Measurements from ENCODE around the gene NCAPH2. TPM values are rescaled to one million over a fixed set of nuclear protein-coding genes. Genes with fewer than 3 reads are reported as not detected.
"Not testable (repeated sequence)": the region's sequence is repeated elsewhere in the genome, so short reads cannot be mapped to it uniquely, and the experiment has no call there.

The NCAPH2 gene
- total RNA-seq, 4 donors from 2014 or later: 51.7 to 155 (median 55.4) TPM

- no peaks in the 10 kb centered on the region for H3K4me1 ChIP-seq
- no peaks in the 10 kb centered on the region for H3K36me3 ChIP-seq
- H3K27ac ChIP-seq: no peak overlapping the region
- H3K27me3 ChIP-seq: no peaks in the 10 kb centered on the region
- TF ChIP-seq, protein P1, sequence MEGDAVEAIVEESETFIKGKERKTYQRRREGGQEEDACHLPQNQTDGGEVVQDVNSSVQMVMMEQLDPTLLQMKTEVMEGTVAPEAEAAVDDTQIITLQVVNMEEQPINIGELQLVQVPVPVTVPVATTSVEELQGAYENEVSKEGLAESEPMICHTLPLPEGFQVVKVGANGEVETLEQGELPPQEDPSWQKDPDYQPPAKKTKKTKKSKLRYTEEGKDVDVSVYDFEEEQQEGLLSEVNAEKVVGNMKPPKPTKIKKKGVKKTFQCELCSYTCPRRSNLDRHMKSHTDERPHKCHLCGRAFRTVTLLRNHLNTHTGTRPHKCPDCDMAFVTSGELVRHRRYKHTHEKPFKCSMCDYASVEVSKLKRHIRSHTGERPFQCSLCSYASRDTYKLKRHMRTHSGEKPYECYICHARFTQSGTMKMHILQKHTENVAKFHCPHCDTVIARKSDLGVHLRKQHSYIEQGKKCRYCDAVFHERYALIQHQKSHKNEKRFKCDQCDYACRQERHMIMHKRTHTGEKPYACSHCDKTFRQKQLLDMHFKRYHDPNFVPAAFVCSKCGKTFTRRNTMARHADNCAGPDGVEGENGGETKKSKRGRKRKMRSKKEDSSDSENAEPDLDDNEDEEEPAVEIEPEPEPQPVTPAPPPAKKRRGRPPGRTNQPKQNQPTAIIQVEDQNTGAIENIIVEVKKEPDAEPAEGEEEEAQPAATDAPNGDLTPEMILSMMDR (IDR thresholded peaks at IDR 0.05): no peak
- no peak for TF ChIP-seq POLR2A (IDR thresholded peaks at IDR 0.05)
- H3K4me3 ChIP-seq: no peak overlapping the region
- intact Hi-C loops (cut with DNase I; ENCODE audit: low total_unique reads): no loop called here
- no peaks in the 10 kb centered on the region for H3K9me3 ChIP-seq
- no peak for DNase-seq
Observed at GRCh38 chr22:50516891-50517290, 8.9 kb downstream of the NCAPH2 start.

- TF ChIP-seq, protein P1 (IDR thresholded peaks at IDR 0.05): no peak
- no peak for TF ChIP-seq POLR2A (IDR thresholded peaks at IDR 0.05)
- no peak for DNase-seq
- no peaks in the 10 kb centered on the region for H3K4me1 ChIP-seq
- no peak overlapping the region for H3K27ac ChIP-seq
- no peaks in the 10 kb centered on the region for H3K9me3 ChIP-seq
- intact Hi-C loops (cut with DNase I; ENCODE audit: low total_unique reads): no loop called here
- no peaks in the 10 kb centered on the region for H3K36me3 ChIP-seq
- H3K4me3 ChIP-seq: no peak overlapping the region
- no peaks in the 10 kb centered on the region for H3K27me3 ChIP-seq
Observed at GRCh38 chr22:50517495-50518260, 9.7 kb downstream of the NCAPH2 start.

DNA sequence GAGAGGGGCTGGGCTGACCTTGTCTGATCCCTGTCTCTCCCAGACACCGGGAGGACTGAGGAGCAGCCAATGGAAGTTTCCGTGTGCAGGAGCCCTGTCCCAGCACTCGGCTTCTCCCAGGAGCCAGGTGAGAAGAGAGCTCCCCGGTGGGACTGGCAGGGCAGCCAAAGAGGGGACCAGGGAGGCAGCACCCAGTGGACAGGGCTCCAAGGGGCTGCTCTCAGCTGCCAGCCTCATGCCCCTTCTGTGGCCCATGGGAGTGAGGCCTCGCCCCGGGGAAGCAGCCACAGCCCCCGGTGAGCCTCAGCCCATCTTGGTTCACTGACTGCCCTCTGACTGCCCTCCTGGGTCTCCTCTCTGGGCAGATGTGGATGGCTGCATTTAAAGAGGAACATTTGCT, 10.6 kb downstream of the NCAPH2 start:
- Histone ChIP-seq H3K4me3 (no peak overlapping the region), H3K27me3 (no peaks in the 10 kb centered on the region), H3K27ac (no peak overlapping the region), H3K36me3 (no peaks in the 10 kb centered on the region), H3K9me3 (no peaks in the 10 kb centered on the region), H3K4me1 (no peaks in the 10 kb centered on the region)
- no peak for DNase-seq
- intact Hi-C loops (cut with DNase I; ENCODE audit: low total_unique reads): no loop called here
- TF ChIP-seq, protein P1 (IDR thresholded peaks at IDR 0.05): no peak
- TF ChIP-seq POLR2A (IDR thresholded peaks at IDR 0.05): no peak

DNA sequence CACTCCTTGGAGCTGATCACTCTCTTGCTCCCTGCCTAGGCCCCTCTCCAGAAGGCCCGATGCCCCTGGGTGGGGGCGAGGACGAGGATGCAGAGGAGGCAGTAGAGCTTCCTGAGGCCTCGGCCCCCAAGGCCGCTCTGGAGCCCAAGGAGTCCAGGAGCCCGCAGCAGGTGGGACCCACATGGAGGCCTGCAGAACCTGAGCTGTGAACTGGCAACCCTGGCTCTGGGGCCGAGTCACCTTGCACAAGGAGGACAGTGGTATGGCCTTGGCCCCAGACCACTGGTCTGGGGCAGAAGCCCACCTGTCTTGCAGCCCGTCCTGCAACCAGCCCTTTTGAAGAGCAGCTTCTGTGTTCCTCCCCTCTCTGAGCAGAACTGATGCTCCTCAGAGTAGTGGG, 11.1 kb downstream of the NCAPH2 start:
- intact Hi-C loops (cut with DNase I; ENCODE audit: low total_unique reads): no loop called here
- Histone ChIP-seq H3K36me3 (no peaks in the 10 kb centered on the region), H3K4me3 (no peak overlapping the region), H3K9me3 (no peaks in the 10 kb centered on the region), H3K27ac (no peak overlapping the region), H3K27me3 (no peaks in the 10 kb centered on the region), H3K4me1 (no peaks in the 10 kb centered on the region)
- no peak for DNase-seq
- no peak for TF ChIP-seq POLR2A (IDR thresholded peaks at IDR 0.05)
- TF ChIP-seq, protein P1 (IDR thresholded peaks at IDR 0.05): no peak

GRCh38 chr22:50520184-50520583, 12.2 kb downstream of the NCAPH2 start:
- H3K4me3 ChIP-seq; DNase-seq; H3K27ac ChIP-seq; H3K36me3 ChIP-seq; H3K9me3 ChIP-seq; H3K27me3 ChIP-seq; intact Hi-C loops (cut with DNase I; ENCODE audit: low total_unique reads); H3K4me1 ChIP-seq: not testable (repeated sequence)

Data from uterus (tissue), 4 donors.